HTR-8/SVneo (cell line): ENCODE measurements around the gene CCN5.

ENCODE experiments used
- DNase-seq: peaks from one replicate; pipeline ENCODE4 v3.0.0; 2011; ENCODE audit warnings: low spot score, mixed read lengths; ENCODE audit not compliant: insufficient read length
- FAIRE-seq: peaks from 2 replicates; lab custom pipeline; 2011; peaks lifted over from hg19 to GRCh38; lab: Jason Lieb, UNC

The CCN5 gene

DNA sequence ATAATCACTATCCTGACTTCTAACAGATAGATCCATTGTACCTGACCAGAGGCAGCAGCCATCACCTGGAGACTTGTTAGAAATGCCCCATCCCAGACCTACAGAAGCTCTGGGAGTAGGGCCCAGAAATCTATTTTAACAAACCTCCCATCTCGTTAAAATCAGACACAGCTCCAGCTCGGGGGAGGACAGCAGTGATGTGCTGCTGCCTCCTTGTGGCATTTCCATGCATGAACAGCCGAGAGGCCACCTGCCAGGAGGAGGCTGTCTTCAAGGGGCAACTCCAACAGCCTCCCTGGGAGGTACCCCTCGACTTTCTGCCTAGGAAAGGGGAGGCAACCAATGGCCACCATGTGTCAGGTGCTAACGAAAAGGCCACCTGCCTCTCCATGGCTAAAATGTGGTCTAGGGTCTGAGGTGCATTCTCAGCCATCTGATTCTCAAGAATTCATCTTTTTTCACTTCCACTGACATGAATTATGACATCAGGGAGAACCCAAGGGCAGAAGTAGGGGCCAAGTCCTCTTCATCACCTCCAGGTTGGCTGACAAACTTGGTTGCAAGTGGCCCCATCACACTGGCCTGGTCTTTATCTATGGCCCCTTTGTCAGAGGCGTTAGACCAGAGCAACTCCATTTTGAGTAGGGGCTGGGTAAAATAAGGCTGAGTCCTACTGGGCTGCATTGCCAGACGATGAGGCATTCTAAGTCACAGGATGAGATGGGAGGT, 18.3 kb downstream of the CCN5 start:
- DNase-seq (peak; percentile 91), FAIRE-seq (peak; percentile 97)

GRCh38 chr20:44734938-44735337, 19.8 kb downstream of the CCN5 start:
- FAIRE-seq (peak; percentile 31), DNase-seq (peak; percentile 92)

GRCh38 chr20:44735816-44736169, 20.6 kb downstream of the CCN5 start:
- FAIRE-seq (no peak), DNase-seq (no peak)

DNA sequence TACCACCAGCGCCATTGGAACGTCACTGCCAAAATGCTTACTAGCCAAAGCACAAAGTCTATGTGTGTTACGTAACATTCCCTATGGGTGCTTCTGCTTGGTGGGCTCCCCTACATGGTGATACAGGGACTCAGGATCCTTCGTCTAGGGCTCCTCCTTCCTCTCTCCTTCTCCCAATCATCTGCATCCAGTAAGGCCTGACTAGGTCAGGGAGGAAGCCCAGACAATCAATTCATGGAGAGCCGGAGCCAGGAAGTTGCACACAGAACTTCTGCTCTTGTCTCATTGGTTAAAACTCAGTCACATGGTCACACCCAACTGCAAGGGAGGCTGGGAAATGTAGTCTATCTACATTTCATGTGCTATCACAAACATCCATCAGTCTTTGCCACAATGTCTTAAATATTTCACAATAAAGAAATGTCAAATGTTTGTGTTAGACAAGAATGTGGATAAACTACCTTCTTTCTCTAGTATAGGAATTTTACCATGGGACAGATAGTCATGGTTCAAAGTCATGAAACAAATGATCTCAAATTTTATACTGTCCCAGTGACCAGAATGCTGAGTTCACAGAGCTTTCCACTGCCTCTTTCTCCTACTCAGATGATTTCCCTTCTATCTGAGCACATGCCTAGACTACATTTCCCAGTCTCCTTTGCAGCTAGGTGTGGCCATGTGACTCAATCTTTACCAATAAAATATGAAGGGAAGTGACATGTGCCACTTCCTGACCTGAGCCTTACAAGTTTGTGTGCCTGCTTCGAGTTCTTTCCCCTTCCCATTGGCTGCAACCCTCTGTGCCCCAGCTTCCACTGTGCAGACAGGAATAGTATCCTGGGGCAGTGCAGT, 21.2 kb downstream of the CCN5 start:
- peak; percentile 99 for FAIRE-seq
- peak; percentile 98 for DNase-seq

DNA sequence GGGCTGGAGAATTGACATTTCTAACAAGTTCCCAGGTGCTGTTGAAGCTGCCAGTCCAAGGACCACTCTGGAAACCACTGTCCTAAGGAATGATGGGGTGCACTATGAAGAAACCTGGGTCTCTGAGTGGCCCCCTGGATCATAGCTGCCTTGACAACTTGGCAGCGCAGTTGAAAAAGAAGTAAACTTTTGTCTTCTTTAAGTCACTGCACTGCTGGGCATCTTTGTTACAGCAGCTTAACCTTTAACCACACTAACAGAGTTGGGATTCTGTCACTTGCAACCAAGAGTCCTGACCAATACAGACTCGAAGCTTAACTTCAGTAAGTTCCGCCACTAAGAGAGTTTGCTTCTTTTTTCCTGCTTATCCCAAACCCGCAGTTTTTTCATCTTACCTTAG, 21.9 kb downstream of the CCN5 start:
- DNase-seq = no peak
- FAIRE-seq = no peak

GRCh38 chr20:44738813-44739477, 23.8 kb downstream of the CCN5 start:
- FAIRE-seq (peak; percentile 100), DNase-seq (peak; percentile 100)

DNA sequence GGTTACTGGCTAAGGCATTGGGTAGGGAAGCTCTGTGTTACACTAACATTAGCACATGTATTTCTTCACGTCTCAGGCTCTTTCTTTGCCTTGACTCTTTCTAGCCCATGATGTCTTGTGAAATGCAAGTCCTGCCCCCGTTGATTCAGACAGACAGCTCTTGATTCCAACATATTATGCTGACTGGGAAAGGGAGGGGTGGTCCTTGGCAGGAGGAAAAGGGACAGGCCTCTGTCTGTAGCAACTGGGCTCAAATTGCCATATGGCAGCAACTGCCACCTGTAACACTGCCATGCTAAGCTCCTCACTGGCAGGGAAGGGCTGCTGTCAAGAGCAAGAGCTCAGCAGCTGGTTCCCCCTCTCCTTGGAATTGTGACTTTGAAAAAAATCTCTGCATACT, 24.8 kb downstream of the CCN5 start:
- peak; percentile 36 for FAIRE-seq
- DNase-seq = no peak

GRCh38 chr20:44742304-44743079, 27.3 kb downstream of the CCN5 start:
- FAIRE-seq = peak; percentile 82
- no peak for DNase-seq

- FAIRE-seq (peak; percentile 38), DNase-seq (no peak)
These were observed 28.0 kb downstream of the CCN5 start for GRCh38 chr20:44743080-44743701.

DNA sequence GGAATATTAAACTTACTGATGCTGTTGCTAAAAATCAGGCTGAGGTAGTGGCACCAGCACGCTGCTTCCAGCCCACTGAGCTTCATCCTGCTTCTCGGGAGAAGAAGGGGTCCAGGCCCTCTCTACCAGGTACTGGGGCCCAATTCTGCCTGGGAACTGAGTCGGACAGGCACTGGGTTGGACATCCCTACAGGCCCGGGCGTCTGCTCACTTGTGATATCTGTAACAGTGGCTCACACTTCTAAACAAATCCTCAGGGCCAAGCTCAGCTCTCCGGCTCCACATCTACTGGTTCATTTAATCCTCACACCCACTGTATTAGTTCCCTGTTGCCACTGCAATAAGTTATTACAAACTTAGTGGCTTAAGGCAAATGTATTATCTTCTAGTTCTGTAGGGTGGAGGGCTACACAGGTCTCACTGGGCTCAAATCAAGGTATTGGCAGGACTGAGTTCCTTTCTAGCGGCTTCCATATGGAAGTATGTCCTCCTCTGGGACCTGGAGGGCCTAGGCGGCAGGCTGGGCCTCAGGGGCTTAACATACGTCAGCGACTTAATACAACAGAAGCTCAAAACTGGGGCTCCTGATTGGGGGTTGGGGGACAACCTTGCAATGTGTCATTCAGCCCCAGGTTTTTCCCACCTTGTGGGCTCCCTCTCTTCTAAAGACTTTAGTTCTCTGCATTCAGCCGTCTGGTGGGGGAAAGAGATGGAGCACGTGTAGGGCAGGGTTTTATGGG, 28.9 kb downstream of the CCN5 start:
- DNase-seq (no peak), FAIRE-seq (peak; percentile 67)

- FAIRE-seq = peak; percentile 20
These were observed 30.0 kb downstream of the CCN5 start for GRCh38 chr20:44745122-44745597.

GRCh38 chr20:44745598-44746366, 30.6 kb downstream of the CCN5 start, which contains the start of gene KCNK15:
Gene KCNK15, plus strand, starts transcription at chr20:44745865. Its CDS starts 46 bp downstream, at chr20:44745911.
- peak; percentile 75 for FAIRE-seq
- DNase-seq = no peak

More at GRCh38 chr20:44745122-44745597, 30.0 kb downstream of the CCN5 start:
- DNase-seq = no peak

GRCh38 chr20:44746367-44747165, 31.4 kb downstream of the CCN5 start:
- no peak for DNase-seq
- peak; percentile 58 for FAIRE-seq

DNA sequence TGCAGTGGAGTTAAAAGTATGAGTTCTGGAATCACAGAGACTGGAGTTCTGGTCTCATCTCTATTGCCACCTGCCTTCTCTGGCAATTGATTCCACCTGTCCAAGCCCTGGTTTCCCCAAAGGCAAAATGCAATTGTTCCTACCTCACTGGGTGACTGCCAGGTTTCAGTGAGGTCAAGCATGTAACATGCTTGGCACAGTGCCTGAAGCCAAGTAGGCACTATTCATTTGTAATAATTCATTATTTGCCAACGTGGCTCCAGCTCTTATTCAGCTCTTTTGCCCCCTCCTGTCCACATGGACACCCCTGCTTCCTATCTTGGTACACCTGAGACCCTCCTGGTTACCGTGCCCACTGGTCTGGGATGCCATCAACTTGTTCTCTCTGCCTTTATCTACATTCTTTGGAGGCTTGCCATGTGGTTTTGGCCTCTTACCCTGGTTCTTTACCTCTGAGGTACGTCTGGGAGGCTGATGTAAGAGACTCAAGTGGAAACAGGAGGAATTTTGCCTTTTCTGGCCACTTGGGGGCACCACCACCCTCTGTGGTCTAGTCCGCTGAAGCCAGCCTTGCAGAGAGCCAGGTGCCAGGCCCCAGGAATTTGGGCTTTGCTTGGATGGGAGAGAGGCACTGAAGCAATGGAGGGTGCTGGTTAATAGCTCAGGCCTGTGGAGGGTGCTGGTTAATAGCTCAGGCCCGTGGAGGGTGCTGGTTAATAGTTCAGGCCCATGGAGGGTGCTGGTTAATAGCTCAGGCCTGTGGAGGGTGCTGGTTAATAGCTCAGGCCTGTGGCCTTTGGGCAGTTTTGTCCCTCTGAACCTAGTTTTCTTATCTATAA, 32.2 kb downstream of the CCN5 start:
- DNase-seq (peak; percentile 97), FAIRE-seq (peak; percentile 92)

- DNase-seq = no peak
- FAIRE-seq = no peak
These were observed 32.8 kb downstream of the CCN5 start for GRCh38 chr20:44748005-44748370.

DNA sequence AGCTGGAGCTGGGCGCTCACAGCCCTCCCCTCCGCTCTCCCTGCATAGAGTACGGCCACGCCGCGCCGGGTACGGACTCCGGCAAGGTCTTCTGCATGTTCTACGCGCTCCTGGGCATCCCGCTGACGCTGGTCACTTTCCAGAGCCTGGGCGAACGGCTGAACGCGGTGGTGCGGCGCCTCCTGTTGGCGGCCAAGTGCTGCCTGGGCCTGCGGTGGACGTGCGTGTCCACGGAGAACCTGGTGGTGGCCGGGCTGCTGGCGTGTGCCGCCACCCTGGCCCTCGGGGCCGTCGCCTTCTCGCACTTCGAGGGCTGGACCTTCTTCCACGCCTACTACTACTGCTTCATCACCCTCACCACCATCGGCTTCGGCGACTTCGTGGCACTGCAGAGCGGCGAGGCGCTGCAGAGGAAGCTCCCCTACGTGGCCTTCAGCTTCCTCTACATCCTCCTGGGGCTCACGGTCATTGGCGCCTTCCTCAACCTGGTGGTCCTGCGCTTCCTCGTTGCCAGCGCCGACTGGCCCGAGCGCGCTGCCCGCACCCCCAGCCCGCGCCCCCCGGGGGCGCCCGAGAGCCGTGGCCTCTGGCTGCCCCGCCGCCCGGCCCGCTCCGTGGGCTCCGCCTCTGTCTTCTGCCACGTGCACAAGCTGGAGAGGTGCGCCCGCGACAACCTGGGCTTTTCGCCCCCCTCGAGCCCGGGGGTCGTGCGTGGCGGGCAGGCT, 35.1 kb downstream of the CCN5 start:
- no peak for DNase-seq
- FAIRE-seq = no peak
